ENCODE measurements around the gene LRRC59. TPM values are rescaled to one million over a fixed set of nuclear protein-coding genes. Genes with fewer than 3 reads are reported as not detected.

Gene LRRC59
- total and polyA plus RNA-seq, 4 donors, result 21.4 to 136 (median 75.6) TPM

DNA sequence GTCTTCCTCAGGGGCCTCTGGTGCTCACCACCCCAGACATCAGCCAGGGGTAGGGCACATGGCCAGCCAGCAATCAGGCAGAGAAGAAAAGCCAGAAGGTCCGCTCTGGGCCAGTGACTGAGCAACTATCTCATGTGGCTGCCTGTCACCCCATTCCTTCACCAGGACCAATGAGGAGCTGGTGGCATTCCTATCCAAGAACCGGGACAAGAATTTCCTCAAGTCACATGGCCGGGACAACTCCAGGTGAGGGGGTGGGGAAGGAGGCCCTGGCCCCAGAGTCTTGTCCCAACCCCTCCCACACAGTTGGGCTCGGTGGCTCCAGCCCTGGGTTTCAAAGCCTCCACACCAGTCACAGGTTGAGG, 42.0 kb downstream of the LRRC59 start:
- no peak overlapping the region for H3K9ac ChIP-seq (ENCODE audit: low read depth in 1 of 2, low read length in 2 of 2)
- no peak overlapping the region for H3K27ac ChIP-seq (ENCODE audit: low read depth in 1 of 2, low read length in 2 of 2)
- peaks cover 0 to 6% (median 3%) of the 10 kb centered on the region in 4 donors for H3K4me1 ChIP-seq (ENCODE audit: control insufficient read depth in 4 of 4, insufficient read depth in 4 of 4, low read length in 3 of 4)
- no peaks in the 10 kb centered on the region for H3K9me3 ChIP-seq (ENCODE audit: control insufficient read depth in 4 of 4, low read length in 3 of 4)
- no peak for TF ChIP-seq TAF1 (conservative IDR thresholded peaks at IDR 0.05)
- no peak for TF ChIP-seq SP1 (IDR thresholded peaks at IDR 0.05)
- TF ChIP-seq EGR1 (IDR thresholded peaks at IDR 0.05; ENCODE audit: low read depth in 2 of 2), result no peak
- no peak for TF ChIP-seq RXRA (IDR thresholded peaks at IDR 0.05)
- TF ChIP-seq FOXA2 (IDR thresholded peaks at IDR 0.05), result no peak
- no peak for TF ChIP-seq HNF4G (IDR thresholded peaks at IDR 0.05)
- TF ChIP-seq RAD21 (IDR thresholded peaks at IDR 0.05), result no peak
- TF ChIP-seq, protein P1, sequence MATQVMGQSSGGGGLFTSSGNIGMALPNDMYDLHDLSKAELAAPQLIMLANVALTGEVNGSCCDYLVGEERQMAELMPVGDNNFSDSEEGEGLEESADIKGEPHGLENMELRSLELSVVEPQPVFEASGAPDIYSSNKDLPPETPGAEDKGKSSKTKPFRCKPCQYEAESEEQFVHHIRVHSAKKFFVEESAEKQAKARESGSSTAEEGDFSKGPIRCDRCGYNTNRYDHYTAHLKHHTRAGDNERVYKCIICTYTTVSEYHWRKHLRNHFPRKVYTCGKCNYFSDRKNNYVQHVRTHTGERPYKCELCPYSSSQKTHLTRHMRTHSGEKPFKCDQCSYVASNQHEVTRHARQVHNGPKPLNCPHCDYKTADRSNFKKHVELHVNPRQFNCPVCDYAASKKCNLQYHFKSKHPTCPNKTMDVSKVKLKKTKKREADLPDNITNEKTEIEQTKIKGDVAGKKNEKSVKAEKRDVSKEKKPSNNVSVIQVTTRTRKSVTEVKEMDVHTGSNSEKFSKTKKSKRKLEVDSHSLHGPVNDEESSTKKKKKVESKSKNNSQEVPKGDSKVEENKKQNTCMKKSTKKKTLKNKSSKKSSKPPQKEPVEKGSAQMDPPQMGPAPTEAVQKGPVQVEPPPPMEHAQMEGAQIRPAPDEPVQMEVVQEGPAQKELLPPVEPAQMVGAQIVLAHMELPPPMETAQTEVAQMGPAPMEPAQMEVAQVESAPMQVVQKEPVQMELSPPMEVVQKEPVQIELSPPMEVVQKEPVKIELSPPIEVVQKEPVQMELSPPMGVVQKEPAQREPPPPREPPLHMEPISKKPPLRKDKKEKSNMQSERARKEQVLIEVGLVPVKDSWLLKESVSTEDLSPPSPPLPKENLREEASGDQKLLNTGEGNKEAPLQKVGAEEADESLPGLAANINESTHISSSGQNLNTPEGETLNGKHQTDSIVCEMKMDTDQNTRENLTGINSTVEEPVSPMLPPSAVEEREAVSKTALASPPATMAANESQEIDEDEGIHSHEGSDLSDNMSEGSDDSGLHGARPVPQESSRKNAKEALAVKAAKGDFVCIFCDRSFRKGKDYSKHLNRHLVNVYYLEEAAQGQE (IDR thresholded peaks at IDR 0.05), result no peak
- TF ChIP-seq HNF4A (conservative IDR thresholded peaks at IDR 0.05), result no peak
- no peak for TF ChIP-seq JUND (IDR thresholded peaks at IDR 0.05)
- TF ChIP-seq GABPA (IDR thresholded peaks at IDR 0.05 in 1 of 2, conservative IDR thresholded peaks at IDR 0.05 in 1 of 2), result no peak
- no peak for TF ChIP-seq FOXA1 (IDR thresholded peaks at IDR 0.05)
- TF ChIP-seq, protein P2, sequence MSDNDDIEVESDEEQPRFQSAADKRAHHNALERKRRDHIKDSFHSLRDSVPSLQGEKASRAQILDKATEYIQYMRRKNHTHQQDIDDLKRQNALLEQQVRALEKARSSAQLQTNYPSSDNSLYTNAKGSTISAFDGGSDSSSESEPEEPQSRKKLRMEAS (IDR thresholded peaks at IDR 0.05), result no peak
- TF ChIP-seq, protein P3, sequence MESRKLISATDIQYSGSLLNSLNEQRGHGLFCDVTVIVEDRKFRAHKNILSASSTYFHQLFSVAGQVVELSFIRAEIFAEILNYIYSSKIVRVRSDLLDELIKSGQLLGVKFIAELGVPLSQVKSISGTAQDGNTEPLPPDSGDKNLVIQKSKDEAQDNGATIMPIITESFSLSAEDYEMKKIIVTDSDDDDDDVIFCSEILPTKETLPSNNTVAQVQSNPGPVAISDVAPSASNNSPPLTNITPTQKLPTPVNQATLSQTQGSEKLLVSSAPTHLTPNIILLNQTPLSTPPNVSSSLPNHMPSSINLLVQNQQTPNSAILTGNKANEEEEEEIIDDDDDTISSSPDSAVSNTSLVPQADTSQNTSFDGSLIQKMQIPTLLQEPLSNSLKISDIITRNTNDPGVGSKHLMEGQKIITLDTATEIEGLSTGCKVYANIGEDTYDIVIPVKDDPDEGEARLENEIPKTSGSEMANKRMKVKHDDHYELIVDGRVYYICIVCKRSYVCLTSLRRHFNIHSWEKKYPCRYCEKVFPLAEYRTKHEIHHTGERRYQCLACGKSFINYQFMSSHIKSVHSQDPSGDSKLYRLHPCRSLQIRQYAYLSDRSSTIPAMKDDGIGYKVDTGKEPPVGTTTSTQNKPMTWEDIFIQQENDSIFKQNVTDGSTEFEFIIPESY (IDR thresholded peaks at IDR 0.05), result no peak
- 93% methylated on average over 4 of the region's 4 CpGs for WGBS
- no peak overlapping the region for H3K4me3 ChIP-seq (ENCODE audit: low read depth in 1 of 3, low read length in 3 of 3)
- H3K27me3 ChIP-seq (ENCODE audit: control insufficient read depth in 4 of 4, insufficient read depth in 4 of 4, low read length in 3 of 4), result no peaks in the 10 kb centered on the region
- H3K36me3 ChIP-seq (ENCODE audit: control insufficient read depth in 4 of 4, insufficient read depth in 3 of 4, low read depth in 1 of 4, low read length in 3 of 4), result peaks cover 1 to 39% (median 15%) of the 10 kb centered on the region in 4 donors
- no peak for DNase-seq (ENCODE audit: low spot score)

DNA sequence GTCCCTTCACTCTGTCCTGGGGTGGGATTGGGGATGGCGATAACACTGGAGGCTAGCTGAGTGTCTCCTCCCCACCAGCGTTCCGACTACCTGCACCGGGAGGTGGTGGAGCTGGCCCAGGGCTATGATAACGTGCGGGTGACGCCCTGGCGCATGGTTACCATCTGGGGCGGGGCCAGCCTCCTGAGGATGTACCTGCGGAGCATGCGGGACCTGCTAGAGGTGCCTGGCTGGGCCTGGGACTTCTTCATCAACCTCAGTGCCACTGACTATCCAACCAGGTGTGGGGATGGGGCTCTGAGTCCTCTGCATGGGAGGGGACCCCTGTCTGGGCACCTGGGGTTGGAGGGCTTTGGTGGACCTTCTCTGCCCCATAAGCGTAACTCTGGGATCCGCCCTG, 42.5 kb downstream of the LRRC59 start:
- peaks cover 0 to 6% (median 3%) of the 10 kb centered on the region in 4 donors for H3K4me1 ChIP-seq (ENCODE audit: control insufficient read depth in 4 of 4, insufficient read depth in 4 of 4, low read length in 3 of 4)
- H3K9ac ChIP-seq (ENCODE audit: low read depth in 1 of 2, low read length in 2 of 2), result no peak overlapping the region
- DNase-seq (ENCODE audit: low spot score), result no peak
- TF ChIP-seq SP1 (IDR thresholded peaks at IDR 0.05) (no peak), GABPA (IDR thresholded peaks at IDR 0.05 in 1 of 2, conservative IDR thresholded peaks at IDR 0.05 in 1 of 2) (no peak), RXRA (IDR thresholded peaks at IDR 0.05) (no peak), YY1 (IDR thresholded peaks at IDR 0.05) (no peak), HNF4A (conservative IDR thresholded peaks at IDR 0.05) (no peak), RAD21 (IDR thresholded peaks at IDR 0.05) (no peak), TAF1 (conservative IDR thresholded peaks at IDR 0.05) (no peak), EGR1 (IDR thresholded peaks at IDR 0.05; ENCODE audit: low read depth in 2 of 2) (no peak), FOXA1 (IDR thresholded peaks at IDR 0.05) (no peak), NR2F2 (IDR thresholded peaks at IDR 0.05) (no peak)
- TF ChIP-seq, protein P4, sequence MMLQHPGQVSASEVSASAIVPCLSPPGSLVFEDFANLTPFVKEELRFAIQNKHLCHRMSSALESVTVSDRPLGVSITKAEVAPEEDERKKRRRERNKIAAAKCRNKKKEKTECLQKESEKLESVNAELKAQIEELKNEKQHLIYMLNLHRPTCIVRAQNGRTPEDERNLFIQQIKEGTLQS (IDR thresholded peaks at IDR 0.05), result no peak
- TF ChIP-seq, protein P3 (IDR thresholded peaks at IDR 0.05), result no peak
- TF ChIP-seq, protein P5, sequence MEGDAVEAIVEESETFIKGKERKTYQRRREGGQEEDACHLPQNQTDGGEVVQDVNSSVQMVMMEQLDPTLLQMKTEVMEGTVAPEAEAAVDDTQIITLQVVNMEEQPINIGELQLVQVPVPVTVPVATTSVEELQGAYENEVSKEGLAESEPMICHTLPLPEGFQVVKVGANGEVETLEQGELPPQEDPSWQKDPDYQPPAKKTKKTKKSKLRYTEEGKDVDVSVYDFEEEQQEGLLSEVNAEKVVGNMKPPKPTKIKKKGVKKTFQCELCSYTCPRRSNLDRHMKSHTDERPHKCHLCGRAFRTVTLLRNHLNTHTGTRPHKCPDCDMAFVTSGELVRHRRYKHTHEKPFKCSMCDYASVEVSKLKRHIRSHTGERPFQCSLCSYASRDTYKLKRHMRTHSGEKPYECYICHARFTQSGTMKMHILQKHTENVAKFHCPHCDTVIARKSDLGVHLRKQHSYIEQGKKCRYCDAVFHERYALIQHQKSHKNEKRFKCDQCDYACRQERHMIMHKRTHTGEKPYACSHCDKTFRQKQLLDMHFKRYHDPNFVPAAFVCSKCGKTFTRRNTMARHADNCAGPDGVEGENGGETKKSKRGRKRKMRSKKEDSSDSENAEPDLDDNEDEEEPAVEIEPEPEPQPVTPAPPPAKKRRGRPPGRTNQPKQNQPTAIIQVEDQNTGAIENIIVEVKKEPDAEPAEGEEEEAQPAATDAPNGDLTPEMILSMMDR (IDR thresholded peaks at IDR 0.05; ENCODE audit: low read depth, low read length, missing input control), result no peak
- TF ChIP-seq, protein P1 (IDR thresholded peaks at IDR 0.05), result no peak
- 94% methylated on average over 13 of the region's 13 CpGs for WGBS
- H3K4me3 ChIP-seq (ENCODE audit: low read depth in 1 of 3, low read length in 3 of 3), result no peak overlapping the region
- peaks cover 1 to 39% (median 15%) of the 10 kb centered on the region in 4 donors for H3K36me3 ChIP-seq (ENCODE audit: control insufficient read depth in 4 of 4, insufficient read depth in 3 of 4, low read depth in 1 of 4, low read length in 3 of 4)
- H3K27ac ChIP-seq (ENCODE audit: low read depth in 1 of 2, low read length in 2 of 2), result no peak overlapping the region
- no peaks in the 10 kb centered on the region for H3K27me3 ChIP-seq (ENCODE audit: control insufficient read depth in 4 of 4, insufficient read depth in 4 of 4, low read length in 3 of 4)
- H3K9me3 ChIP-seq (ENCODE audit: control insufficient read depth in 4 of 4, low read length in 3 of 4), result no peaks in the 10 kb centered on the region

Measured in liver (tissue), 9 donors.